ENCODE results near the gene ELAC2.
"Not testable (repeated sequence)": the region's sequence is repeated elsewhere in the genome, so short reads cannot be mapped to it uniquely, and the experiment has no call there.

ELAC2 gene

GRCh38 chr17:12990041-12990808 lies 27.6 kb downstream of the ELAC2 start:
- DNase-seq (ENCODE audit: low read depth, low spot score) = no peak

GRCh38 chr17:12987120-12987519 lies 30.7 kb downstream of the ELAC2 start:
- DNase-seq (ENCODE audit: low read depth, low spot score) = no peak

GRCh38 chr17:12985431-12986293 lies 32.2 kb downstream of the ELAC2 start:
- DNase-seq (ENCODE audit: low read depth, low spot score) = peak; percentile 68

GRCh38 chr17:12983991-12984884 lies 33.6 kb downstream of the ELAC2 start:
- peak; percentile 92 for DNase-seq (ENCODE audit: low read depth, low spot score)

- no peak for DNase-seq (ENCODE audit: low read depth, low spot score)
Observed at GRCh38 chr17:12982224-12982623, 35.6 kb downstream of the ELAC2 start.

GRCh38 chr17:12979826-12980500 lies 37.9 kb downstream of the ELAC2 start:
- DNase-seq (ENCODE audit: low read depth, low spot score) = no peak

GRCh38 chr17:12979246-12979645 lies 38.6 kb downstream of the ELAC2 start:
- DNase-seq (ENCODE audit: low read depth, low spot score) = no peak

GRCh38 chr17:12978787-12979186 lies 39.0 kb downstream of the ELAC2 start:
- DNase-seq (ENCODE audit: low read depth, low spot score) = not testable (repeated sequence)

GRCh38 chr17:12977008-12977751 lies 40.6 kb downstream of the ELAC2 start:
- DNase-seq (ENCODE audit: low read depth, low spot score) = no peak

- DNase-seq (ENCODE audit: low read depth, low spot score) = peak; percentile 37
Observed at GRCh38 chr17:12974005-12974531, 43.8 kb downstream of the ELAC2 start.

- peak; percentile 34 for DNase-seq (ENCODE audit: low read depth, low spot score)
Observed at GRCh38 chr17:12973496-12974004, 44.3 kb downstream of the ELAC2 start.

GRCh38 chr17:12967962-12968361 lies 49.9 kb downstream of the ELAC2 start:
- no peak for DNase-seq (ENCODE audit: low read depth, low spot score)

- no peak for DNase-seq (ENCODE audit: low read depth, low spot score)
Observed at GRCh38 chr17:12966413-12966812, 51.4 kb downstream of the ELAC2 start.

- DNase-seq (ENCODE audit: low read depth, low spot score) = no peak
Observed at GRCh38 chr17:12965988-12966387, 51.8 kb downstream of the ELAC2 start.

GRCh38 chr17:12964840-12965239 lies 53.0 kb downstream of the ELAC2 start:
- no peak for DNase-seq (ENCODE audit: low read depth, low spot score)

- DNase-seq (ENCODE audit: low read depth, low spot score) = no peak
Observed at GRCh38 chr17:12964162-12964561, 53.7 kb downstream of the ELAC2 start.

GRCh38 chr17:12963505-12963904 lies 54.3 kb downstream of the ELAC2 start:
- no peak for DNase-seq (ENCODE audit: low read depth, low spot score)

- no peak for DNase-seq (ENCODE audit: low read depth, low spot score)
Observed at GRCh38 chr17:12961655-12962054, 56.2 kb downstream of the ELAC2 start.

GRCh38 chr17:12959441-12959840 lies 58.4 kb downstream of the ELAC2 start:
- peak; percentile 26 for DNase-seq (ENCODE audit: low read depth, low spot score)

GRCh38 chr17:12958786-12959185 lies 59.0 kb downstream of the ELAC2 start:
- DNase-seq (ENCODE audit: low read depth, low spot score) = no peak

Data from astrocyte of the hippocampus (primary cell).